GM19328 (cell line): Measurements from ENCODE around the gene FBL.
A peak's percentile ranks its signal among the peaks of the same experiment; 100 is the strongest.
"Not testable (repeated sequence)": the region's sequence is repeated elsewhere in the genome, so short reads cannot be mapped to it uniquely, and the experiment has no call there.

Source experiments
- ATAC-seq: cut with Tn5 transposase; IDR thresholded peaks from one replicate; pipeline ENCODE4 v1.9.1; 2021; ENCODE audit warnings: mild to moderate bottlenecking, moderate library complexity; ENCODE audit not compliant: unreplicated experiment

FBL gene

DNA sequence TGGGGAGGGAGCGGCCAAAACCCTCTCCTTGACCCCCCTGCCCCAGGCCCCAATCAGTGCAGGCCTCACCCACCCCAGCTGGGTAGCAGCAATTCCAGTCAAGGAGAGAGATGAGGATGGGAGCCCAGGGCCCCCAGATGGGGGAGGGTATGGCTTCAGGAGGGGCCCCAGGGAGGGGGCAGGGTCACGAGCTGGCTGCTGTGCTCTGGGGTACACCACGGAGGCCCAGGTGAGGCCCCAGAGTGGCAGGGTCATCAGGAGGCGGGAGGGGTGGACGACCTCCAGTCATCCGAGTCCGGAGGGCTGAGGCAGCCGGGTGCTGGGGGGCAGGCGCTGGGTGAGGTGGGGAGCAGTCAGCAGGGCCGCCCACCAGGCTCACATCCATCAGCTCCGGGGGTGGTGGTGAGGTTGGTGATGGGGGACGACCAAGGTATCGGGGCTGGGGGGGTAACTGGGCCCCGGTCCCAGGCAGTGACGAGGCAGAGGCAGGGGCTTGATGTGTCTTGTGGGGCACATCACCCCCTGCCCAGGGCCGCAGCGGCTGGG, 20.6 kb downstream of the FBL start:
- ATAC-seq = no peak

DNA sequence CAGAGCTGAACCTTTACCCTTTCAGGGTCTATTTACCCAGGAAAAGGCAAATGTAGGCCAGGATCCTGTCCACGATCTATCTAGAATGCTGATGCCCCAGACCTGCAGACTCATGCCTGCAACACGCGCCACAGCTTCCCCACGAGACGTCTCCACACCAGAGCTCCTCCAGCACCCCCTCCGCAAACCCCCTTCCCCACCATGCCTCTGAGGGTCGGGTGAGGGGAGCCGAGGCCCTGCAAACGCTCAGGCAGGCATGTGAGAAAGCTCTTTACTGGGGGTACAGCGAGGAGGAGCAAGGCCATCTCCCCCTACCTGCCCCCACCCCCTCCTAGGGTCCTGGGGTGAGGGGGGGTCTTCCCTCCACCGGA, 21.1 kb downstream of the FBL start:
- no peak for ATAC-seq

DNA sequence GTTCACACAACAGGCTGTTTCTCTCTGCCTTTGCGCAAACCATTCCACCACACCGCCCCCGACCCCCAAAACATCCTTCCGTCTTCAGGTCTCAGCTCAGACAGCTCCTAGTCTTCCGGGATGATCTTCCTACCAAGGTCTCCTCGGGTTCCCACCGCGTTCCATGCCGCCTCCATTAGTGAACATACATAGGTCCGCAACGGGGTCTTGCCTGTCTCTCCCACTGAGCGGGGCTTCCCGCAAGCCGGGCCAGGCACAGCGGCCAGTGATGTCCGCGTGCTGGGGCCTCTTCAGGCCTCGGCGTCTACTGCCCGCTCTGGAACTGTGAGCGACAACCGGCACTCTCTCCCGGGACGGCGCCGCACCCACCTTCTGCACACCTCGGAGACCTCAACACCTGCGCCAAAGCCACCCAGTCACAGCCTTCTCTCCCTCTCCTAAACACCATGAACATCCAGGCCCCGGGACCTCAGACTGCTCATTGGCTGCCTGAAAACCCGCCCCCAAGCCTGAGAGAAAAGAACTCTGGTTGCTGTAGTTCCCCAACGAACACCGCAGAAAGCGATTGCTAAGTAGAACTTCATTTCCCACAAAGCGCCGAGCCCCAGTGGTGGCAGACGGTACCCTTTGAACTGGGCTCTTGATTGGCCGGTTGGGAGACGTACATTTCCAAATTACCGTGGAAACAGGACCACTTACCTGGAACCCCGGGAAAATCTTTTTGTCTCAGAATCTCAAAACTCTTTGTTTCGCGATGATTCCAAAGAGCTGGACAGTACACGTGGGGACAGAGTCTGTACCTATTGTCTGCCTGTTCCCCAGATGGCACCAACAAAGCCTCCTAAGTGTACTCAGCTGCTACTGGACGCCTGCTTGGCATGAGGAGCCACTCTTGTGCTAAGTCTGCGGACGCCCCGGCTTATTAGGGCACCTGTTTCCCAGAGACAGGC, 21.8 kb downstream of the FBL start:
- peak; percentile 89 for ATAC-seq

DNA sequence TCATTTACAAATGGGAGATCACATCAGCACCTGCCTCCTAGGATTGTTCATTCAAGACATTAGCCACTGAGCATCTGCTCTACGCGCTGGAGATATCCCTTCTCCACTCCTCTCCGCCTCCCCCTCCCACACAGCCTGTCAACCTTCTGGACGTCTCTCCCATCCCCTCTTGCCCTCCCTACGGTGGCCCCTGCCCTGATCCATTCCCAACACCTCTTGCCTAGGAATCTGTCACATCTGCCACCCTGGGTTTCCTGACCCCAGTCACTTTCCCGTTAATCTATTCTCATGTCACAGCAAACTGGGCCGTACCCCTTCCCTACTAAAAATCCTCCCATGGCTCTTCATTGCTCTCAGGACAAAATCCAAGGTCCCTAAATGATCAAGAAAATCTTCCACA, 22.5 kb downstream of the FBL start:
- no peak for ATAC-seq

DNA sequence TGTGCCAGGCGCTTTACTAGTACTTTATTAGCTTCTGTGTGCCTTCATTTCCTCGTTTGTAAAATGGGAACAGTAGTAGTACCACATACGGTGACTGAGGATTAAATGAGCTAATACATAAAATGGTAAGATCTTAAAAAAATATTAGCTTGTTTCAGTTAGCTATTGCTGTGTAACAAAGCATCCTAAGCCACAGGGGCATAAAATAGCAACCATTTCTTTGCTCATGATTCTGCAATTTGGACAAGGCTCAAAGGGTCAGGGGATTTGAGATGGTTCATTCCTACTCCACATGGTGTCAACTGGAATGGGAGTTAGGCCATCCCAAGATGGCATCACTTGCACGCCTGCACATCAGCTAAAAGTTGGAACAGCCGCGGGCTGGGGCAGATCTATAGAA, 25.5 kb downstream of the FBL start:
- ATAC-seq = no peak

DNA sequence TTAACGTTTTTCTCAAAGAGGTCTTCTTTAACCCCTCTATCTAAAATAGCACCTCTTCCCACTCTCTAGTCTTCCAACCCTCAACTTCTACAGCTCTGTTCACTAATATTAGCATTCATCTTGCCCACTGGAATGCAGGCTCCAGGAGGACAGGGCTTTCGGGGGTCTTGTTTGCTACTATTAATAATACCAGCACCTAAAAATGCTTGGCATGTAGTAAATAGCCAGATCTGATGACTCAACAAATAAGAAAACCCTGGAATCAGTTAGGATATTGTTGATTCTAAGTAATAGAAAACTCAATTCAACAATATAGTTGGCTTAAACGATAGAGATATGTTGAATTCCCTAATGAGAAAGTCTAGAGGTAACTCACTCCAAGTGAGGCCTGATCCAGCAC, 26.4 kb downstream of the FBL start:
- no peak for ATAC-seq

DNA sequence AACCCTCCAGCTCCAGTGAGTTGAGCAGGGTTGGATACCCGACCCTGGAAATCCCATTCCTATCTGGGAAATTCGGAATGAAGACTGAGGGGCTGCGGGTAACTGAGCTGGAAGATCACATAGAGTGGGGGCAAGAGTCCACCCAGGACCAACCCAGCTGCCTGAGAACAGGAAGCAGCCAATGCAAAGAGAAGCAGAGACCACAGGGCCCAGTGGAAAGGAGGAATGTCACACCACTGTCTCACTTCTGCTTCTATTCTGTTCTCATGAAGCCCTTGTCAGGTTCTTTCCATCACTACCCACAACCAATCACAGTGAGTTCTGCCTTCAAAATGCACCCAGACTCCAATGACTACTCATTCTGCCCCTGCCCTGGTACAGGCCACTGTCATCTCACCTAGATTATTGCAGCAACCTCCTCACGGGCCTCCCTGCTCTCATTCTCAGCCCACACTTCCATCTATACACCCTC, 27.5 kb downstream of the FBL start:
- ATAC-seq = no peak

DNA sequence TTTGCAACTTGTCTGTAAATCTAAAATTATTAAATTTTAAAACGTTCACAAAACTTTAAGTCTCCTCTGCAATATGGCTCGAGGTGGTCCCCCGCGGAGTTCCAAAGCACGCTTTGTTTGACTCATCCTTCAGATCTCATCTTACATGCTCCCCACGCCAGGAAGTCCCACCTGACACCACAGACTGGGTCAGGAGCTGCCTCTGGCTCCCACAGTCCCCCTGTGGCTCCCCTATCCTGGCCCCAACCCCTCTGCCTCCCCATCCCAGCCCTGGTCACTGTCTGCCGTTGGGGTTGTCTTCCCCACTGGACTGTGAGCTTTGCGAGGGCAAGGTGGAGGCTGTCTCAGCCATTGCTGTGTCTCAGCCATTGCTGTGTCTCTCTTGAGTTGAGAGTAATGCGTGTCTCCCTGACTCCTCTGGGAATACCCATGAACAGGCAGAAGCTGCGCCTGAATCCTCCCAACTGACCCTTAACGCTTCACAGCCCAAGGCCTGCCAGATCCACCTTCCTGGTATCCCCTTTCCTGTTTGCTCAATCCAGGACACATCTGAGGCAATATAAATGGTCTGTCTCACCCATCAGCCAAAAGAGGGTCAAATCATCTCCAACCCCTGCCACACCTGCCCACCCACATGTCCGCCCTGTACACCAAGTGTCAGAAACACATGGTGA, 28.2 kb downstream of the FBL start:
- no peak for ATAC-seq

DNA sequence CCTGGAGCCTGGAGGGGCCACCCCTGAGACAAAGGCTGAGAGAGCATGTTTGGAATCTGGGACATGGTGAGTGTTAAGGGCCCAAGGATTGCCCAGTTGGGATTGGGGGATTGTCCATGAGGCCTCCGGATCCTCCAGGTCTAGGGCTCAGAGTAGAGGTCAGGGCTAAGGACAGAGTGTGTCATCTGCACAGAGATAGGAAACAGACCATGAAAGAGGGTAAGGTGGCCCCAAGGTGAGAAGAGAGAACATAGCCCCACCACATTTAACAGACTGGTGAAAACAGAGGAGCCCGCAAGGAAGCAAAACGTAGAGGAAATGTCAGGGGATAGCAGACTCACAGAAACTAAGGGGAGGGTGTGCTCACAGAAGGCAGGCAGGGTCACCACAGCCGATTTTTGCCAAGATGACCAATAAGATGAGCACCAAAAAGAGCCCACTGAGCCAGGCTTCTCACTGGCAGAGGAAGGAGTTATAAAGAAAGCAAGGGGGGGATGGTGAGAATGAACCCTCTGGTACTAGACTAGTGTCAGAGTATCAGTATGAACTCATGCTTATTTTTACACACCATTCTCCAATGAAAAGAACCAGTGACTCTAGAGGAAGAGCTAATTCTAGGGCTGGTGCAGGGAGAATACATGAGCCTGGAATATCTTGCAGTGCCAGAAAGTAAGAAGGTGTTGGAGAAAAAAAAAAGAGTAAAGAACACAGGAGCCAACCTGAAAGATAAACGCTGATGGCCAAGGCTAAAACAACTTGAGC, 29.7 kb downstream of the FBL start:
- ATAC-seq = no peak

DNA sequence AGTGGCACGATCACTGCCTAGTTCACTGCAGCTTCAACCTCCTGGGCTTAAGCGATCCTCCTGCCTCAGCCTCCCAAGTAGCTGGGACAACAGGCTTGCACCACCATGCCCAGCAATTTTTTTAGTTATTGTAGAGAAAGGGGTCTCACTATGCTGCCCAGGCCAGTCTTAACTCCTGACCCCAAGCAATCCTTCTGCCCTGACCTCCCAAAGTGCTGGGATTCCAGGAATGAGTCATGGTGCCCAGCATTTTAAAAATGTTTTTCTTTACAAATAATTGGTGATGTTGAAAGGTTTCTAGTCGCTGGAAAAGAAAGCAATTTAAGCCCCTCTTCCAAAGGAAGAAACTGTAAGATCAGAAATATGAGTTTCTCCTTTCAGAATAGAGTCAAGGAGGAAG, 31.6 kb downstream of the FBL start:
- no peak for ATAC-seq

DNA sequence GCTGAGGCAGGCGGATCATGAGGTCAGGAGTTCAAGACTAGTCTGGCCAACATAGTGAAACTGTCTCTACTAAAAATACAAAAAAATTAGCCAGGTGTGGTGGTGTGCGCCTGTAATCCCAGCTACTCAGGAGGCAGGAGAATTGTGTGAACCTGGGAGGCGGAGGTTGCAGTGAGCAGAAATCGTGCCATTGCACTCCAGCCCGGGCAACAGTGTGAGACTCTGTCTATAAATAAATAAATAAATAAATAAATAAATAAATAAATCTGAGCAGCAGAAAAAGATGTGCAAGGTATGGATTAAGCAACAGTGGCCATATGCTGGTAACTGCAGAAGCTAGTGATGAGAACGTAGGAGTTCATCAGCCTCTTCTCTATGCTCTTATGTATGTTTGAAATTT, 32.1 kb downstream of the FBL start:
- ATAC-seq = not testable (repeated sequence)

DNA sequence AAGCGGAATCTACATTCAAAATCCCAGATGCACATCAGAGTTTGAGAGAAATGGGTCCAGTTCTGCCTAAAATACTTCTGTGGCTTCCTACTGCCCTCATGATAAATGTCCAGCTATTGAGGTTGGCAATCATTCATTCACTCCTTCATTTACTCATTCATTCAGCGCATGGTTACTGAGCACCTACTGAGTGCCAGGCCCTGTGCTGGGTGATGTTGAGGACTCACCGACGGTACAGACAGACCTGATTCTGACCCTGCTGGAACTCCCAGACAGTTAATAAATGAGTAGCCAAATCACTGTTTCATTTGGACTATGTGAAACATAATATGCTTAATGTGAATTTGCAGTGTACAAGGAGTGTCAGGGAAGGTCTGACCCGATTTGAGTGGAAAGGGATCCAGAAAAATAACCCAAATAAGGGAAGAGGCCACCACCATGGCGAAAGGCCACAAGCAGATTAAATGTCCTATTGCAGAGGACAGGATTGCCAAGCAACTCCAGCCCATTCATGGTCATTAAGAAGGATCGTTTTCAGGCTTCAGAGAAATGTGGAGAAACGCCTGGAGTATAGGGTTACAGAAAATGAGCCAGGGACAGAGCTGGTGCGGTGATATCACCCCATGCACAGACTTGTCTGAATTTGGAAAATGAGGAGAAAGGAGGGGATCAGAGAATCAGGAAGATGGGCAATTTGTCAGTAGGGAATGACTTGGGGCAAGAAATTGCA, 32.8 kb downstream of the FBL start:
- ATAC-seq = no peak

DNA sequence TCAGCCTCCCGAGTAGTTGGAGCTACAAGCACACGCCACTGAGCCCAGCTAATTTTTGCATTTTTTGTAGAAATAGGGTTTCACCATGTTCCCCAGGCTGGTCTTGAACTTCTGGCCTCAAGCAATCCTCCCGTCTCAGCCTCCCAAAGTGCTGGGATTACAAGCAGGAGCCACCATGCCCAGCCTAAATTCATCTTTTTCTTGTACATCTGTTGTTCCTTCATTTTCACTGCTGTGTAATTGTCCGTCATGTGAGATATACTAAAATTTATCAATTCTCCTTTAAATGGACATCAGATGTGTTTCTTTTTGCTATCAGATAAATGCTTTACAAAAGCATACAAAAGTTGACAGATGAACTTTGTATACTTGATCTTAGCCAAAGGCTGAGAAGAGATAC, 35.1 kb downstream of the FBL start:
- ATAC-seq = no peak

DNA sequence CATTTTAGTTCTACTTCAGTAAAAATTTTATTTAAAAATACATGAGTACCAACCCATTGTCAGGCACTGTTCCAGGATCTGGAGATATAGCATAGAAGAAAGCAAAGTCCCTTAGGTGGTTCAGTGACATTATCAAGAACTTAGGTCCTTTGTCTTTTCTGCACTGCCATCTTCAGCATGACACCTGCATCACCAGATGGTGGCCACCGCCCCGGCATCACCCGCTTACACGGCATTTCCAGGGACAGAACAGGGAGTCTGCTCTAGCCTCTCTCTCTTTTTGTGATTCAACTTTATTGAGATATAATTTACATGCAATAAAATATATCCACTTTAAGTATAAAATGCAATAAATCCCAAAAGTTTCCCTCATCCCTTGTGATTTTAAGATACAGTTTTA, 35.8 kb downstream of the FBL start:
- ATAC-seq = no peak

DNA sequence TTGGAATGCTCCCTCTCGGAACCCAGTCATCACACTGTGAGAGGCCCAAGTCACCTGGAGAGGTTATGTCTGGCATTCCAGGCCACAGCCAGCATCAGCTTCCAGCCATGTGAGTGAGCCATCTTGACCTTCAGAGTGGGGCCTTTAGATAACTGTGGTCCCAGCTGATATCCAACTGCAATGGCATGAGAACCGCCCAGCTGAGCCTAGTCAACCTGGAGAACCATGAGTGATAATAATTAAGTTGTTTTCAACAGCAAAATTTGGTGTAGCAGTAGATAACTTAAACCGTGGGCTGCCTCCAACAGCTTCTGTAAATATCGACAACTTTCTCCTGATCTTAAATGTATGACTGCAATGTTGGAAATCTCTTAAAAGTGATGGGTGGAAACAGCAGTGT, 36.8 kb downstream of the FBL start:
- ATAC-seq = no peak

DNA sequence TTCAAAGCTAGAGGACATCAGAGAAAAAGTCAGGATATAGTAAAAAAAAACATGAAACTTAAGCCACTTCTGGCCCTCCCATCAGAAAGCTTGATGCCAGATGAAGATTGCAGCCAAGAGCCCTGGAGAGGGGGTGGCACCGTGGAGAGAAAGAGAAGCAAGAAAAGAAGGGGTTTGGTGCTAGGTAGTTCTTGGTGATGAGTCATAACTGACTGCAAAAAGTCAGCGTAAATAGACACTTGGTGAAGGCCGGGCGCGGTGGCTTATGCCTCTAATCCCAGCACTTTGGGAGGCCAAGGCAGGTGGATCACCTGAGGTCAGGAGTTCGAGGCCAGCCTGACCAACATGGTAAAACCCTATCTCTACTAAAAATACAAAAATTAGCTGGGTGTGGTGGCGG, 37.5 kb downstream of the FBL start:
- not testable (repeated sequence) for ATAC-seq

DNA sequence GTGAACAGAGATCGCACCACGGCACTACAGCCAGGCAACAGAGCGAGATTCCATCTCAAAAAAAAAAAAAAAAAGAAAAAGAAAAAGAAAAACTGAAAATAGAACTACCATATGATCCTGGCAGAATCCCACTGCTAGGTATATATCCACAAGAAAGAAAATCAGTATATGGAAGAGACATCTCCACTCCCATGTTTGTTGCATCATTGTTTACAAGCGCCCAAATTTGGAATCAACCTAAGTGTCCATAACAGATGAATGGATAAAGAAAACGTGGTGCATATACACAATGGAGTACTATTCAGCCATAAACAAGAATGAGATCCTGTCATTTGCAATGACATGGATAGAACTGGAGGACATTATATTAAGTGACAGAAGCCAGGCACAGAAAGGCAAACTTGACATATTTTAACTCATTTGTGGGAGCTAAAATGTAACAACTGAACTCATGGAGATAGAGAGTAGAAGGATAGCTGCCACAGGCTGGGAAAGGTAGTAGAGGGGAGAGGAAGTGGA, 38.3 kb downstream of the FBL start:
- ATAC-seq = no peak

DNA sequence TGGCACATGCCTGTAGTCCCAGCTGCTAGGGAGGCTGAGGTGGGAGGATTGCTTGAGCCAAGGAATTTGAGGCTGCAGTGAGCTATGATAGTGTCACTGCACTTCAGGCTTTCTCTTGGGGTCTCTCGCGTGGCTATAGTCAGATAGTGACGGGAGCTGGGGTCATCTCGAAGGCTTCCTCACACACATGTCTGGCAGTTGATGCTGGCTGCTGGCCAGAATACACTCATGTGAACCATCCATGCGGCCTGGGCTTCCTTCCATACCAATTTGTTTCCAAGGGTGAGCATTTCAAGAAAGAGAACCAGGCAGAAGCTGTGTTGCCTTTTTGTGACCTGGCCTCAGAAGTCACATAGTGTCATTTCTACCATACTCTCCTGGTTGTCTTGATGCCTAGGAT, 41.1 kb downstream of the FBL start:
- no peak for ATAC-seq

DNA sequence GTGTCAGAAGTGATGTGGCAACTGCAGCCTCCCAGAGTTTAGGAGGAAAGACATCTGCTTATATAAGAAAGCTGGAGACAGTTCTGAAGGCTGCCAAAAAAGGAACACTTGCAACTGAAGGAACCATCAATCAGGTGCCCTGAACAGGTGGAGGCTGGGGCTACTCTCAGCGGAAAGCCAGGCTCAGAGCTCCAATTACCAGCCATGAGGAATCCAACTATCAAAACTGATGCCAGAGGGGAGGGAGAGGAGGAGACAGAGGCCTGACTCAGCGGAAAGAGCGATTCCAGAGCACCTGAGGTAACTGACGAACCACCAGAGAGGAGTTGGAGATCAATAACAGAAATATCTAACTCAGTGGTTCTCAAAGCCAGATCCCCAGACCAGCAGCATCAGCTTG, 43.2 kb downstream of the FBL start:
- no peak for ATAC-seq

DNA sequence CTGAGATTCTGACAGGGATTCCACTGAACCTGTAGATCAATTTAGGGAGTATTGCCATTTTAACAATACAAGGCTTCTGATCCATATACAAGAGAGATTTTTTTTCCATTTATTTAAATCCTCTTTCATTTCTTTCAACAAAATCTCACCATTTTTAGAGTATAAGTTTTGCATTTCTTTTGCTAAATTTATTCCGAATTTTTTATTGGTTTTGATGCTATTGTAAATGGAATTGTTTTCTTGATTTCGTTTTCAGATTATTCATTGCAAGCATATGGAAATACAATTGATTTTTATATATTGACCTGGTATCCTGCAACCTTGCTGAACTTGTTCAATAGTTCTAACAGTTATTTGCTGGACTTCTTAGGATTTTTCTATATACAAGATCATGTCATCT, 49.1 kb downstream of the FBL start:
- ATAC-seq = no peak
